CD4-positive, alpha-beta memory T cell (primary cell): ENCODE measurements around the gene CEP152. TPM values are rescaled to one million over a fixed set of nuclear protein-coding genes. Genes with fewer than 3 reads are reported as not detected.
A peak's percentile ranks its signal among the peaks of the same experiment; 100 is the strongest.

Experiments
- CTCF ChIA-PET: fragments of 350-600 bp; sonication (Branson Sonifier 250); formaldehyde crosslinking; loops from one replicate; lab custom pipeline; 2021; ENCODE audit warnings: inconsistent platforms; ENCODE audit not compliant: partially characterized antibody; lab: Charles Lee
- POLR2A ChIA-PET: fragments of 350-600 bp; sonication (Branson Sonifier 250); formaldehyde crosslinking; loops from one replicate; lab custom pipeline; 2021; ENCODE audit not compliant: partially characterized antibody; lab: Charles Lee
- DNase-seq, 5 donors: peaks; one replicate each; pipeline versions ENCODE4 v3.0.0 to v3.0.0-alpha.2; 2020 to 2022; ENCODE audit warnings: mixed read lengths in 1 of 5
- H3K27ac ChIP-seq: one replicate; pipeline ENCODE4 v1.7.0; 2013; ENCODE audit warnings: low read depth, low read length
- H3K27me3 ChIP-seq: 2 replicates; pipeline ENCODE4 v1.7.0; 2013; ENCODE audit warnings: mild to moderate bottlenecking, low read length, moderate library complexity; ENCODE audit not compliant: insufficient read depth
- H3K36me3 ChIP-seq: 2 replicates; pipeline ENCODE4 v1.7.0; 2013; ENCODE audit warnings: mild to moderate bottlenecking, low read length, moderate library complexity; ENCODE audit not compliant: insufficient read depth
- H3K4me1 ChIP-seq: 2 replicates; pipeline ENCODE4 v1.7.0; 2013; ENCODE audit warnings: mild to moderate bottlenecking, low read length, moderate library complexity; ENCODE audit not compliant: insufficient read depth
- H3K4me3 ChIP-seq, 2 donors: one replicate each; pipeline ENCODE4 v1.7.0; 2013; ENCODE audit warnings: low read length in 2 of 2, mild to moderate bottlenecking in 1 of 2
- H3K9me3 ChIP-seq, 2 donors: one replicate each; pipeline ENCODE4 v1.7.0; 2013; ENCODE audit warnings: low read length in 2 of 2, control low read depth in 1 of 2; ENCODE audit not compliant: control insufficient read depth in 1 of 2
- H3K27ac Mint-ChIP-seq, 7 donors: one replicate each; pipeline ENCODE4 v1.8.0; 2020 to 2021; ENCODE audit warnings: mixed read lengths in 7 of 7, mild to moderate bottlenecking in 6 of 7, inconsistent platforms in 3 of 7, moderate library complexity in 3 of 7
- H3K27me3 Mint-ChIP-seq, 2 donors: one replicate each; pipeline ENCODE4 v1.8.0; 2020 to 2021; ENCODE audit warnings: mixed read lengths in 2 of 2
- H3K36me3 Mint-ChIP-seq, 2 donors: one replicate each; pipeline ENCODE4 v1.8.0; 2020 to 2021; ENCODE audit warnings: mixed read lengths in 2 of 2, inconsistent platforms in 1 of 2, mild to moderate bottlenecking in 1 of 2
- H3K4me1 Mint-ChIP-seq, 4 donors: one replicate each; pipeline ENCODE4 v1.8.0; 2020 to 2021; ENCODE audit warnings: mixed read lengths in 4 of 4, mild to moderate bottlenecking in 1 of 4
- H3K4me3 Mint-ChIP-seq, 8 donors: one replicate each; pipeline ENCODE4 v1.8.0; 2020 to 2021; ENCODE audit warnings: mixed read lengths in 8 of 8, mild to moderate bottlenecking in 7 of 8, moderate library complexity in 6 of 8, inconsistent platforms in 3 of 8
- H3K9me3 Mint-ChIP-seq, 8 donors: one replicate each; pipeline ENCODE4 v1.8.0; 2020 to 2021; ENCODE audit warnings: mixed read lengths in 8 of 8, mild to moderate bottlenecking in 5 of 8, inconsistent platforms in 3 of 8, moderate library complexity in 1 of 8
- intact Hi-C: fragments of 100-400 bp; cut with micrococcal nuclease; formaldehyde crosslinking; loops from one replicate; pipeline ENCODE4 v1.15.1; 2023
- polyA plus RNA-seq, 2 donors: library from polyadenylated mRNA; unstranded; fragments of 300-500 nt; fragmentation: Illumina TruSeq; gene quantifications; one replicate each; pipeline ENCODE4 v1.2.3, GENCODE V29; 2021
- total RNA-seq, 2 experiments: library from RNA; stranded (reverse); gene quantifications; one replicate each; pipeline ENCODE4 v1.2.3, GENCODE V29; 2021

The CEP152 gene
- total and polyA plus RNA-seq, 4 experiments from 2014 or later = 3.0 to 15.3 (median 11.3) TPM

- Histone ChIP-seq H3K36me3 (no peaks in the 10 kb centered on the region), H3K27me3 (no peaks in the 10 kb centered on the region), H3K4me1 (peaks cover 11% of the 10 kb centered on the region), H3K9me3 (no peaks in the 10 kb centered on the region), H3K4me3 (no peak overlapping the region), H3K27ac (no peak overlapping the region)
- ChIA-PET CTCF (interaction anchor here (0.7 to 1.2 kb wide), 2 partner anchors 66 to 72 kb away, joined by 3 read pairs; no protein-coding TSS in a partner anchor), POLR2A (interaction anchor here (0.6 to 0.7 kb wide), 2 partner anchors 72 to 1974 kb away, joined by 3 read pairs; partner anchors contain the start of gene EID1)
- H3K9me3 Mint-ChIP-seq = no peaks in the 10 kb centered on the region
- H3K4me1 Mint-ChIP-seq = peaks cover 17 to 45% (median 26%) of the 10 kb centered on the region in 4 donors
- intact Hi-C loops = no loop called here
- peak overlapping the region in 3 of 7 donors; percentile 17 to 65 (median 49) for H3K27ac Mint-ChIP-seq
- H3K4me3 Mint-ChIP-seq = peak overlapping the region in 1 of 8 donors; percentile 63
- peaks cover 10 to 11% of the 10 kb centered on the region in 2 donors for H3K36me3 Mint-ChIP-seq
- no peaks in the 10 kb centered on the region for H3K27me3 Mint-ChIP-seq
- DNase-seq = no peak
These were observed 4.7 kb downstream of the CEP152 start for GRCh38 chr15:48806151-48806550.

- Histone ChIP-seq H3K9me3 (no peaks in the 10 kb centered on the region), H3K4me1 (peaks cover 11% of the 10 kb centered on the region), H3K27ac (no peak overlapping the region), H3K36me3 (no peaks in the 10 kb centered on the region), H3K27me3 (no peaks in the 10 kb centered on the region), H3K4me3 (no peak overlapping the region)
- peak overlapping the region in 1 of 8 donors; percentile 63 for H3K4me3 Mint-ChIP-seq
- H3K36me3 Mint-ChIP-seq = peaks cover 6 to 10% of the 10 kb centered on the region in 2 donors
- peak overlapping the region in 1 of 7 donors; percentile 49 for H3K27ac Mint-ChIP-seq
- POLR2A ChIA-PET = interaction anchor here (0.7 kb wide), 1 partner anchor 73 kb away, joined by 3 read pairs; the partner anchor contains the start of gene EID1
- DNase-seq = no peak
- intact Hi-C loops = no loop called here
- no peaks in the 10 kb centered on the region for H3K9me3 Mint-ChIP-seq
- CTCF ChIA-PET = interaction anchor here (0.7 kb wide), 1 partner anchor 73 kb away, joined by 3 read pairs; no protein-coding TSS in a partner anchor
- H3K4me1 Mint-ChIP-seq = peaks cover 18 to 49% (median 28%) of the 10 kb centered on the region in 4 donors
- H3K27me3 Mint-ChIP-seq = no peaks in the 10 kb centered on the region
These were observed 5.3 kb downstream of the CEP152 start for GRCh38 chr15:48805591-48805990.

- no peak overlapping the region for H3K27ac Mint-ChIP-seq
These were observed 7.0 kb downstream of the CEP152 start for GRCh38 chr15:48803877-48804276.

GRCh38 chr15:48802867-48803266, 8.0 kb downstream of the CEP152 start:
- intact Hi-C loops = no loop called here
- Mint-ChIP-seq H3K9me3 (no peaks in the 10 kb centered on the region), H3K27me3 (no peaks in the 10 kb centered on the region), H3K4me1 (peaks cover 14 to 41% (median 21%) of the 10 kb centered on the region in 4 donors), H3K27ac (no peak overlapping the region), H3K4me3 (no peak overlapping the region), H3K36me3 (peaks cover 4 to 11% of the 10 kb centered on the region in 2 donors)
- H3K36me3 ChIP-seq = no peaks in the 10 kb centered on the region
- no peak overlapping the region for H3K4me3 ChIP-seq
- POLR2A ChIA-PET = interaction anchor here (1.1 kb wide), 1 partner anchor 8 kb away, joined by 3 read pairs; the partner anchor contains the start of gene CEP152
- no peak for DNase-seq
- H3K4me1 ChIP-seq = no peaks in the 10 kb centered on the region
- H3K9me3 ChIP-seq = no peaks in the 10 kb centered on the region
- no peaks in the 10 kb centered on the region for H3K27me3 ChIP-seq
- H3K27ac ChIP-seq = no peak overlapping the region
- CTCF ChIA-PET = interaction anchor here (1.5 to 3.3 kb wide), 2 partner anchors 8 to 13 kb away, joined by 5 to 16 read pairs; partner anchors contain the start of gene CEP152

More at GRCh38 chr15:48803877-48804276, 7.0 kb downstream of the CEP152 start:
- Histone ChIP-seq H3K36me3 (no peaks in the 10 kb centered on the region), H3K4me3 (no peak overlapping the region), H3K4me1 (no peaks in the 10 kb centered on the region), H3K27ac (no peak overlapping the region), H3K27me3 (no peaks in the 10 kb centered on the region), H3K9me3 (no peaks in the 10 kb centered on the region)
- intact Hi-C loops = no loop called here
- CTCF ChIA-PET = no interaction called here
- H3K27me3 Mint-ChIP-seq = no peaks in the 10 kb centered on the region
- H3K9me3 Mint-ChIP-seq = no peaks in the 10 kb centered on the region
- peaks cover 4 to 10% of the 10 kb centered on the region in 2 donors for H3K36me3 Mint-ChIP-seq
- peaks cover 15 to 43% (median 18%) of the 10 kb centered on the region in 4 donors for H3K4me1 Mint-ChIP-seq
- H3K4me3 Mint-ChIP-seq = no peak overlapping the region
- POLR2A ChIA-PET = no interaction called here
- DNase-seq = no peak

GRCh38 chr15:48802257-48802656, 8.6 kb downstream of the CEP152 start:
- intact Hi-C loops = no loop called here
- no peak overlapping the region for H3K4me3 Mint-ChIP-seq
- H3K9me3 ChIP-seq = no peaks in the 10 kb centered on the region
- H3K36me3 Mint-ChIP-seq = peaks cover 4 to 17% of the 10 kb centered on the region in 2 donors
- no peak overlapping the region for H3K27ac ChIP-seq
- CTCF ChIA-PET = interaction anchor here (0.6 to 3.3 kb wide), 6 partner anchors 9 to 1497 kb away, joined by 3 to 16 read pairs (median 4); partner anchors contain the start of genes CEP152 and EID1
- H3K4me1 ChIP-seq = no peaks in the 10 kb centered on the region
- H3K4me3 ChIP-seq = no peak overlapping the region
- no peak overlapping the region for H3K27ac Mint-ChIP-seq
- no peaks in the 10 kb centered on the region for H3K36me3 ChIP-seq
- H3K27me3 ChIP-seq = no peaks in the 10 kb centered on the region
- POLR2A ChIA-PET = interaction anchor here (1.1 kb wide), 1 partner anchor 9 kb away, joined by 3 read pairs; the partner anchor contains the start of gene CEP152
- no peak for DNase-seq
- peaks cover 17 to 45% (median 23%) of the 10 kb centered on the region in 4 donors for H3K4me1 Mint-ChIP-seq
- H3K27me3 Mint-ChIP-seq = no peaks in the 10 kb centered on the region
- H3K9me3 Mint-ChIP-seq = no peaks in the 10 kb centered on the region

- no peak overlapping the region for H3K4me3 Mint-ChIP-seq
- no peaks in the 10 kb centered on the region for H3K27me3 Mint-ChIP-seq
- DNase-seq = peak in 1 of 5 donors; percentile 8
- peaks cover 4% of the 10 kb centered on the region for H3K4me1 ChIP-seq
- H3K27ac Mint-ChIP-seq = peak overlapping the region in 1 of 7 donors; percentile 2
- POLR2A ChIA-PET = no interaction called here
- CTCF ChIA-PET = interaction anchor here (1.2 to 3.3 kb wide), 3 partner anchors 9 to 22 kb away, joined by 3 to 16 read pairs (median 4); no protein-coding TSS in a partner anchor
- H3K27ac ChIP-seq = no peak overlapping the region
- no peak overlapping the region for H3K4me3 ChIP-seq
- H3K36me3 ChIP-seq = no peaks in the 10 kb centered on the region
- intact Hi-C loops = no loop called here
- H3K27me3 ChIP-seq = no peaks in the 10 kb centered on the region
- H3K9me3 Mint-ChIP-seq = no peaks in the 10 kb centered on the region
- H3K36me3 Mint-ChIP-seq = peaks cover 4 to 18% of the 10 kb centered on the region in 2 donors
- H3K9me3 ChIP-seq = no peaks in the 10 kb centered on the region
- H3K4me1 Mint-ChIP-seq = peaks cover 12 to 41% (median 20%) of the 10 kb centered on the region in 4 donors
These were observed 9.9 kb downstream of the CEP152 start for GRCh38 chr15:48800811-48801455.

GRCh38 chr15:48800245-48800644, 10.6 kb downstream of the CEP152 start:
- no peak for DNase-seq
- intact Hi-C loops = no loop called here
- peaks cover 4% of the 10 kb centered on the region for H3K4me1 ChIP-seq
- no peak overlapping the region for H3K27ac ChIP-seq
- CTCF ChIA-PET = interaction anchor here (3.3 kb wide), 1 partner anchor 10 kb away, joined by 16 read pairs; no protein-coding TSS in a partner anchor
- no peaks in the 10 kb centered on the region for H3K27me3 ChIP-seq
- H3K27ac Mint-ChIP-seq = no peak overlapping the region
- POLR2A ChIA-PET = no interaction called here
- no peaks in the 10 kb centered on the region for H3K27me3 Mint-ChIP-seq
- peaks cover 4 to 18% of the 10 kb centered on the region in 2 donors for H3K36me3 Mint-ChIP-seq
- peaks cover 11 to 36% (median 19%) of the 10 kb centered on the region in 4 donors for H3K4me1 Mint-ChIP-seq
- H3K9me3 Mint-ChIP-seq = no peaks in the 10 kb centered on the region
- no peak overlapping the region for H3K4me3 ChIP-seq
- no peak overlapping the region for H3K4me3 Mint-ChIP-seq
- no peaks in the 10 kb centered on the region for H3K9me3 ChIP-seq
- H3K36me3 ChIP-seq = no peaks in the 10 kb centered on the region
